Esophagus muscularis mucosa (tissue), 4 donors: Measurements from ENCODE around the gene SND1. TPM values are rescaled to one million over a fixed set of nuclear protein-coding genes. Genes with fewer than 3 reads are reported as not detected.
A peak's percentile ranks its signal among the peaks of the same experiment; 100 is the strongest.

ENCODE experiments used
- DNase-seq: peaks from one replicate; pipeline ENCODE4 v3.0.0-alpha.2; 2017; ENCODE audit errors: extremely low spot score
- H3K27ac ChIP-seq, 4 donors: fragments of 200-600 bp; sonication (generic); replicated peaks in 1 of 4; 1 replicate in 3 of 4; 2 replicates in 1 of 4; pipeline ENCODE4 v1.5.1; 2016 to 2019; ENCODE audit warnings: mild to moderate bottlenecking in 1 of 4
- H3K27me3 ChIP-seq, 4 donors: fragments of 200-600 bp; sonication (generic); one replicate each; pipeline versions ENCODE4 v1.5.1 to v1.6.0; 2016 to 2019
- H3K36me3 ChIP-seq, 4 donors: fragments of 200-600 bp; sonication (generic); one replicate each; pipeline ENCODE4 v1.5.1; 2016 to 2019
- H3K4me1 ChIP-seq, 4 donors: fragments of 200-600 bp; sonication (generic); one replicate each; pipeline ENCODE4 v1.5.1; 2016 to 2019
- H3K4me3 ChIP-seq, 4 donors: fragments of 200-600 bp; sonication (generic); 1 replicate in 2 of 4; 2 replicates in 2 of 4; pipeline ENCODE4 v1.5.1; 2016 to 2019; ENCODE audit warnings: mild to moderate bottlenecking in 4 of 4, moderate library complexity in 1 of 4
- H3K9me3 ChIP-seq, 4 donors: fragments of 200-600 bp; sonication (generic); 1 replicate in 3 of 4; 2 replicates in 1 of 4; pipeline ENCODE4 v1.5.1; 2016 to 2019
- EP300 ChIP-seq: sonication (generic); formaldehyde crosslinking; IDR thresholded peaks from one replicate; pipeline ENCODE4 v1.6.1; 2017; ENCODE audit warnings: antibody characterized with exemption
- POLR2A ChIP-seq: fragments of 450-650 bp; IDR thresholded peaks from one replicate; pipeline ENCODE4 v1.6.1; 2017; ENCODE audit warnings: antibody characterized with exemption, moderate library complexity, mild to moderate bottlenecking, low read depth
- POLR2AphosphoS5 ChIP-seq, 2 donors: sonication (generic); formaldehyde crosslinking; IDR thresholded peaks; one replicate each; pipeline ENCODE4 v1.6.1; 2017; ENCODE audit warnings: antibody characterized with exemption in 2 of 2
- WGBS: methylation state at CpG from one replicate; pipeline ENCODE4 v1.1.5; 2018; 5-methylcytosine and 5-hydroxymethylcytosine counted together
- intact Hi-C: fragments of 100-400 bp; cut with DNase I; formaldehyde crosslinking; loops from one replicate; pipeline ENCODE4 v1.15.1; 2023
- small RNA-seq, 3 donors: library from RNA; depleted of rRNA; stranded (forward); fragments of <200 nt; gene quantifications; one replicate each; pipeline ENCODE3, GENCODE V24; 2016
- total RNA-seq, 4 donors: library from RNA; depleted of rRNA; stranded (reverse); fragments of >200 nt; gene quantifications; one replicate each; pipeline versions ENCODE4 v1.1.0 to v1.2.1, GENCODE V29; 2016
- TF ChIP-seq, protein P1 (sequence below), 3 experiments: fragments of 200-600 bp in 2 of 3; fragments of 450-650 bp in 1 of 3; sonication (generic) in 2 of 3; IDR thresholded peaks; one replicate each; pipeline ENCODE4 v1.5.1; 2017 to 2019; ENCODE audit warnings: antibody characterized with exemption in 3 of 3, mild to moderate bottlenecking in 2 of 3, moderate library complexity in 1 of 3

SND1 gene
- total RNA-seq, 4 donors from 2014 or later = 71.4 to 91.2 (median 81.3) TPM

DNA sequence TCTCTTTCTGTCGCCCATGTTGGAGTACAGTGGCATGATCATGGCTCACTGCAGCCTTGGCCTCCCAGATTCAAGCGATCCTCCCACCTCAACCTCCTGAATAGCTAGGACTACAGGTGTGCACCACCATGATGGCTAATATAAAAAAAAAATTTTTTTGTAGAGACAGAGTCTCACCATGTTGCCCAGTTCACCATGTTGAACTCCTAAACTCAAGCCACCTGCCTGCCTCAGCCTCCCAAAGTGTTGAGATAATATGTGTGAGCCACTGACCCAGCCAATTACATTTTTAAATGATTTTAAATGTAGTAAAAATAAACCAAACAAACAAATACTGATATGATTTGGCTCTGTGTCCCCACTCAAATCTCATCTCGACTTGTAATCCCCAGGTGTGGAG, 487.4 kb downstream of the SND1 start:
- WGBS = 70% methylated on average over 3 of the region's 3 CpGs
- peaks cover 0 to 24% (median 7%) of the 10 kb centered on the region in 4 donors for H3K9me3 ChIP-seq
- DNase-seq = peak; percentile 84
- intact Hi-C loops = loop anchor here (5.0 kb wide), 1 partner anchor 432 kb away; no protein-coding TSS in a partner anchor
- peaks cover 0 to 36% (median 10%) of the 10 kb centered on the region in 4 donors for H3K27me3 ChIP-seq
- H3K4me1 ChIP-seq = peaks cover 18 to 21% (median 20%) of the 10 kb centered on the region in 4 donors
- TF ChIP-seq, protein P1, sequence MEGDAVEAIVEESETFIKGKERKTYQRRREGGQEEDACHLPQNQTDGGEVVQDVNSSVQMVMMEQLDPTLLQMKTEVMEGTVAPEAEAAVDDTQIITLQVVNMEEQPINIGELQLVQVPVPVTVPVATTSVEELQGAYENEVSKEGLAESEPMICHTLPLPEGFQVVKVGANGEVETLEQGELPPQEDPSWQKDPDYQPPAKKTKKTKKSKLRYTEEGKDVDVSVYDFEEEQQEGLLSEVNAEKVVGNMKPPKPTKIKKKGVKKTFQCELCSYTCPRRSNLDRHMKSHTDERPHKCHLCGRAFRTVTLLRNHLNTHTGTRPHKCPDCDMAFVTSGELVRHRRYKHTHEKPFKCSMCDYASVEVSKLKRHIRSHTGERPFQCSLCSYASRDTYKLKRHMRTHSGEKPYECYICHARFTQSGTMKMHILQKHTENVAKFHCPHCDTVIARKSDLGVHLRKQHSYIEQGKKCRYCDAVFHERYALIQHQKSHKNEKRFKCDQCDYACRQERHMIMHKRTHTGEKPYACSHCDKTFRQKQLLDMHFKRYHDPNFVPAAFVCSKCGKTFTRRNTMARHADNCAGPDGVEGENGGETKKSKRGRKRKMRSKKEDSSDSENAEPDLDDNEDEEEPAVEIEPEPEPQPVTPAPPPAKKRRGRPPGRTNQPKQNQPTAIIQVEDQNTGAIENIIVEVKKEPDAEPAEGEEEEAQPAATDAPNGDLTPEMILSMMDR (IDR thresholded peaks at IDR 0.05) = no peak
- TF ChIP-seq EP300 (no peak), POLR2AphosphoS5 (IDR thresholded peaks at IDR 0.05) (no peak), POLR2A (no peak)
- no peaks in the 10 kb centered on the region for H3K36me3 ChIP-seq
- no peak overlapping the region for H3K27ac ChIP-seq
- H3K4me3 ChIP-seq = no peak overlapping the region

DNA sequence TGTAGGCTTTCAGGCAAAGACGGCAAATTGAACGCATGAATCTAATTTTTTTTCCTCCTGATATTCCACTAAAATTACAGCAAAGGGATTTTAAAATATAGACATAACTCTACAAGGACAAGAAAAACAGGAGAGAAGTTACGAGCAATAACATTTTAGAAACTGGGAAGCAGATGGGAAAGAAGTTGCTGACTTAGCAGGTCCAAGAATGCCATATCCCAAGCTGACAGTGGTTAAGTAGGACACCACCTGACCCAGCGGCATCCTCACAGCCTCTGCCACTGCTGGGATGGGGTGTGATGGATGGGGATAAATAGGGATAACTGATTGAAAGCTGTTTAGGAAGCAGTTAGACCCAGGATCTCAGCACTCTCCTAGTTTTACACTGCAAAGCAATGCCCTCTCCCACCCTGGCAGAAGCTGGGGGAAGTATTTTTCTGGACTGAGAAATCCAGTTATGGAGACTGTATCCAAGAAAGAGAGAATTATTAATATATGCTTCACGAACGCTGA, 489.7 kb downstream of the SND1 start:
- Histone ChIP-seq H3K9me3 (peaks cover 0 to 24% (median 10%) of the 10 kb centered on the region in 4 donors), H3K4me3 (no peak overlapping the region), H3K27me3 (peaks cover 0 to 18% (median 2%) of the 10 kb centered on the region in 4 donors), H3K27ac (no peak overlapping the region), H3K36me3 (no peaks in the 10 kb centered on the region), H3K4me1 (no peaks in the 10 kb centered on the region)
- no peak for TF ChIP-seq POLR2AphosphoS5 (IDR thresholded peaks at IDR 0.05)
- TF ChIP-seq EP300 = no peak
- TF ChIP-seq, protein P1 (IDR thresholded peaks at IDR 0.05) = no peak
- TF ChIP-seq POLR2A = no peak
- WGBS = 84% methylated on average over 6 of the region's 6 CpGs
- peak; percentile 57 for DNase-seq
- intact Hi-C loops = no loop called here

Small RNA genes within 50 kb of the gene (small RNA-seq; reads per million reads assigned to genes)
- gene MIR593 = 0 reads per million in 3 donors

Other genes with a start within 250 kb of the SND1 start
- 10 to 100 TPM; 11.6 to 17.3 (median 14.7) TPM for gene GCC1, start 66.6 kb upstream of the SND1 start, total RNA-seq
- 100 to 1,000 TPM; 117 to 180 (median 147) TPM for gene ARF5, start 63.8 kb upstream of the SND1 start, total RNA-seq
- gene FSCN3, start 58.5 kb upstream of the SND1 start, total RNA-seq = 1 to 10 TPM in 3 of 4 donors, under 1 TPM in 1; 0.66 to 4.6 (median 2.5) TPM
- not detected for gene PAX4, start 34.1 kb upstream of the SND1 start, total RNA-seq